Type B pancreatic cell (in vitro differentiated cells): Measurements from ENCODE around the gene PRKCI. TPM values are rescaled to one million over a fixed set of nuclear protein-coding genes. Genes with fewer than 3 reads are reported as not detected.

Experiments used
- DNase-seq: peaks from one replicate; pipeline ENCODE4 v3.0.0; 2021; ENCODE audit warnings: mixed read lengths; ENCODE audit not compliant: unreplicated experiment; ENCODE audit errors: extremely low spot score
- H3K27ac Mint-ChIP-seq: 2 replicates; pipeline ENCODE4 v1.8.0; 2021; ENCODE audit warnings: mild to moderate bottlenecking, mixed read lengths
- H3K27me3 Mint-ChIP-seq: 2 replicates; pipeline ENCODE4 v1.8.0; 2021; ENCODE audit warnings: mixed read lengths
- H3K36me3 Mint-ChIP-seq: 2 replicates; pipeline ENCODE4 v1.8.0; 2021; ENCODE audit warnings: mixed read lengths
- H3K4me1 Mint-ChIP-seq: one replicate; pipeline ENCODE4 v1.8.0; 2021; ENCODE audit warnings: mixed read lengths; ENCODE audit not compliant: unreplicated experiment
- H3K4me3 Mint-ChIP-seq: 2 replicates; pipeline ENCODE4 v1.8.0; 2021; ENCODE audit warnings: mild to moderate bottlenecking, mixed read lengths
- H3K9me3 Mint-ChIP-seq: 2 replicates; pipeline ENCODE4 v1.8.0; 2021; ENCODE audit warnings: mixed read lengths
- CTCF ChIP-seq: fragments of 200-600 bp; sonication (generic); conservative IDR thresholded peaks from 2 replicates; pipeline ENCODE4 v1.5.0; 2021; ENCODE audit warnings: antibody characterized with exemption, mild to moderate bottlenecking
- total RNA-seq: library from RNA; stranded (reverse); gene quantifications from 2 replicates; pipeline ENCODE4 v1.2.1, GENCODE V29; 2021; ENCODE audit warnings: low replicate concordance

The PRKCI gene
- total RNA-seq, 1 donor from 2014 or later = 47.3 TPM

GRCh38 chr3:170277833-170278580 lies 55.8 kb downstream of the PRKCI start:
- no peak for DNase-seq
- Mint-ChIP-seq H3K4me3 (no peak overlapping the region), H3K9me3 (no peaks in the 10 kb centered on the region), H3K27ac (peak overlapping the region; percentile 30), H3K36me3 (peaks cover 47% of the 10 kb centered on the region), H3K27me3 (no peaks in the 10 kb centered on the region), H3K4me1 (no peaks in the 10 kb centered on the region)
- no peak for TF ChIP-seq CTCF

- no peak for DNase-seq
- no peaks in the 10 kb centered on the region for H3K9me3 Mint-ChIP-seq
- H3K27ac Mint-ChIP-seq = no peak overlapping the region
- H3K4me3 Mint-ChIP-seq = no peak overlapping the region
- no peak for TF ChIP-seq CTCF
- H3K4me1 Mint-ChIP-seq = no peaks in the 10 kb centered on the region
- H3K36me3 Mint-ChIP-seq = peaks cover 53% of the 10 kb centered on the region
- H3K27me3 Mint-ChIP-seq = no peaks in the 10 kb centered on the region
These were observed 56.4 kb downstream of the PRKCI start for GRCh38 chr3:170278627-170279026.

GRCh38 chr3:170290194-170290593 lies 68.0 kb downstream of the PRKCI start:
- H3K4me3 Mint-ChIP-seq = no peak overlapping the region
- no peaks in the 10 kb centered on the region for H3K4me1 Mint-ChIP-seq
- no peaks in the 10 kb centered on the region for H3K9me3 Mint-ChIP-seq
- H3K27me3 Mint-ChIP-seq = no peaks in the 10 kb centered on the region
- no peak for DNase-seq
- no peak overlapping the region for H3K27ac Mint-ChIP-seq
- peaks cover 7% of the 10 kb centered on the region for H3K36me3 Mint-ChIP-seq
- no peak for TF ChIP-seq CTCF

GRCh38 chr3:170295586-170295985 lies 73.4 kb downstream of the PRKCI start:
- H3K4me1 Mint-ChIP-seq = no peaks in the 10 kb centered on the region

DNA sequence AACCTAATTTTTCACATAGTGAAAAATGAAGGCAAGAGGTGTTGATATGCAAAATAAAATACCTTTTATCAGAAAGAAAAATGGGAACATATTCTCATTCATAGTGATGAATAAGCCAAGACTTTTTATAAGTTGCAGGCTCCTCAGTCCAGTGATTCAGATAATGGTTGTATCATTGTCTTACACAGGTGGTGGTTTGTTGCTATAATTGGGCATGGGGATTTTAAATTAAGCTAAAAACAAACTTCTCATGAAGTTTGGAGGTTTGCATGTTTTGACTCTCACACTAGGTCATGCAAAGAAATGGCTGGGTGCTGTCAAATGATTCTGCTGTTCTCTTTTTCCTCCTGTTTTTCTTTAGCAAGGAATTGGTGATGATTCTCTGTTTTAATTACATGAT lies 74.5 kb downstream of the PRKCI start:
- Mint-ChIP-seq H3K27ac (no peak overlapping the region), H3K9me3 (no peaks in the 10 kb centered on the region), H3K4me1 (no peaks in the 10 kb centered on the region), H3K36me3 (peaks cover 16% of the 10 kb centered on the region), H3K27me3 (no peaks in the 10 kb centered on the region), H3K4me3 (no peak overlapping the region)
- no peak for DNase-seq
- TF ChIP-seq CTCF = no peak

More at GRCh38 chr3:170295586-170295985, 73.4 kb downstream of the PRKCI start:
- Mint-ChIP-seq H3K4me3 (no peak overlapping the region), H3K9me3 (no peaks in the 10 kb centered on the region), H3K27me3 (no peaks in the 10 kb centered on the region), H3K36me3 (peaks cover 17% of the 10 kb centered on the region), H3K27ac (no peak overlapping the region)
- DNase-seq = no peak
- no peak for TF ChIP-seq CTCF
